GM21737 (cell line): ENCODE data around the gene ARHGEF4.

Experiments
- ATAC-seq: cut with Tn5 transposase; IDR thresholded peaks from one replicate; pipeline ENCODE4 v1.9.1; 2021; ENCODE audit warnings: mild to moderate bottlenecking, moderate library complexity; ENCODE audit not compliant: unreplicated experiment

The ARHGEF4 gene

DNA sequence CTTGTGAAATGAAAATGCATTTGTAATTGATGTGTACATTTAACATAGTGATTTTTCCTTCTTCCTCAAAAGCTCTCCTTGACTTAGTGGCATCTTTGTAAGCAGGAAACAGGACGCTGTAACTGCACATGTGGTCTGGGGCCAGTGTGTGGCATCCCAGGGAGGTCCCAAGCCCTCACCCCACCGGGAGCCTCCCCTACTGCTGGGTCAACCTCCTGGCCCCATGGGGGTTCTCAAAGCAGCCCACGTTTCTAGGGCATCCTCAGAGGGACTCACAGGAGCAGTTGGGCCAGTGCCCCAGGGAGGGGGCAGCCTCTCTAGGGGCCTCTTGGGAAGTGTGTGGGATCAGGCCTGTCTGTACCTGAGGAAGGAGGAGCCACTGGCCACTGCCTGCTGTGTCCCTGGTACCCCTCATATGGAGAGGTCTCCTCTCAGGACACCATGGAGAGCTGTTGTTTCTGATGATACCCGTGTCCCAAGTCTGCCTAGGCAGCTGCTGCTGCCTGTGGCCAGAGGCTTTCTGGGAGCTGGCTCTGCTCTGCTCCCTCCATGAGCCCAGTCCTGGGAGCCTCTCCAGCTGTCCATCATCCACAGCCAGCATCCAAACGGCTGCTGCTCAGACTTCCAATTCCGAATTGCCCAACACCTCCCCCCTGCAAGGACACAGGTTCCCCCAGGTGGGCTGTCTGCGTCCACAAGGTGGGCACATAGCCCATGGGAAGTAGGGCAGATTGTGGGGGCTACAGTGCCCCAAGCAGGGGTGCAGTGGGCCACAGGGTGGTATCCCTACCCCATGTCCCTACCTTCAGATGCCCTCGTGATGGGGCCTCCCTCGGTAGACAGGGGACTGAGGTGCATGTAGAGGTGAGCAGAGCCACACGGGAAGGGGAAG lies 13.4 kb downstream of the ARHGEF4 start:
- no peak for ATAC-seq

DNA sequence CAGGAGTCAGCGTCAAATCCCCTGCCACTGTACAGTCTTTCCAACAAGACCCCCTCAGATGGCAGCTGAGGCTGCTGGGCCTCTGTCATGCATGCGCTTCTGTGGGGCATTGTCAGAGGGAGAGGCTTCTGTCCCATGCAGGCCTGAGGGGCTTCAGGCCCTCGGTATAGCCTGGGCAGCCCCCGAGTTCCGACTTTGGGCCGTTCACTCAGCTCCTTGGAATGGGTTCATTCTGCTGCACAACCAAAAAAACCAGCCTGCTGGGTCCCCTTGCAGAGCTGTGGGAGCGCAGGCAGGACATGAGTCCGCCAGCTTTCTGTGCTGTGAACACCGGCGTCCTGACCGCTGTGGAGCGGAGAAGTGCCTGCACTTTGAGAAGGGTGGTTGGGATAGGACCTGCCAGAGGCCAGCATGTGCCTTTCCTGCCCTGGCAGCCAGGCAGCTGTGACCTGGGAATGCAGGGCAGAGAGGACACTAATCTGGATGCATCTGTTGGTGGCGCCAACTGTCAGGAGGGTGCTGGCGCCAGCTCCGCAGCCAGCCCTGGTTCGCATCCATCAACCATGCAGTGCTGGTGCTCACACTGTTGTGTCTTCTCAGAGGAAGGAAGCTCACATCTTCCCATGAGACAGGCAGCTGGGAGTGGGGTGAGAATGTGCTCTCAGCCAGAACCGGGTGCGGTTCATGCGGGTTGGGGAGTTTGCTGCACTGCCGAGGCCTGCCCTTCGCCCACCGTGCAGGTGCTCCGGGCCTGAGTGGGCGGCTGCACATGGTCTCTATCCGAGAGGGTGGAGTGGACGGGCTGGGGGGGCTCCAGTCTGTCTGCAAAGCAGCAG lies 14.3 kb downstream of the ARHGEF4 start:
- no peak for ATAC-seq

DNA sequence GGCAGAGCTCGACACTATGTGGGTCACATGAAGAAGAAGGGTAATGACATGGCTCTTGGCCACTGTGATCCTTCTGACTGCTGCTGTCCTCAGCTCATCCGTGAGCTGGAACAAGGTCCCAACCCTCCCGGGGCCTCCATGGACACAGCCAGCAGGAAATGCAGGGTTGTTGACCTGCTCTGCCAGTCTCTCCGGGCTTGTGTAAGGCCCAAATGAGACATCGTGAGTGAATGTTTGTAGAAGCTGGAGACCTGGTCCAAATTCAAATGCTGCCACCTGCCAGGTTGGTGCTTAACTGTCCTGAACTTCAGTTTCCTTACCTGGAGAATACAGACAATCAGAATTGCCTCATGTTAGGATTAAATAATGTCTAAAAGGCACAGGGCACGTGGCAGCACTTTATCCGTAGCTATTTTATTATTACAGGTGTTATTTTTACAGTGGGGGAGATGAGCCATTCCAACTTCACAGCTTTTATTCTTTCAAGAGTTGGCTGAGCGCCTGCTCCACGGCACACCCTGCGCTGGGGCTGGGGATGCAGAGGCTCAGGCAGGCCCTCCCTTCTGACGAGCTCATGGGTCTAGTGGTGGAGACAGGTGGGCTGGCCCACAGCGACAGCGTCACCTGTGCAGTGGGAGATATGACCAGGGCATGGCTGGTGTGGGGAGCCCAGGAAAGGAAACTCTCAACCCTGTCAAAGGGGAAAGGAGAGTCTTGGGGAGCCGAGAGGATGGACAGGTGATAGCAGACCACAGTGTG lies 15.1 kb downstream of the ARHGEF4 start:
- ATAC-seq: no peak

DNA sequence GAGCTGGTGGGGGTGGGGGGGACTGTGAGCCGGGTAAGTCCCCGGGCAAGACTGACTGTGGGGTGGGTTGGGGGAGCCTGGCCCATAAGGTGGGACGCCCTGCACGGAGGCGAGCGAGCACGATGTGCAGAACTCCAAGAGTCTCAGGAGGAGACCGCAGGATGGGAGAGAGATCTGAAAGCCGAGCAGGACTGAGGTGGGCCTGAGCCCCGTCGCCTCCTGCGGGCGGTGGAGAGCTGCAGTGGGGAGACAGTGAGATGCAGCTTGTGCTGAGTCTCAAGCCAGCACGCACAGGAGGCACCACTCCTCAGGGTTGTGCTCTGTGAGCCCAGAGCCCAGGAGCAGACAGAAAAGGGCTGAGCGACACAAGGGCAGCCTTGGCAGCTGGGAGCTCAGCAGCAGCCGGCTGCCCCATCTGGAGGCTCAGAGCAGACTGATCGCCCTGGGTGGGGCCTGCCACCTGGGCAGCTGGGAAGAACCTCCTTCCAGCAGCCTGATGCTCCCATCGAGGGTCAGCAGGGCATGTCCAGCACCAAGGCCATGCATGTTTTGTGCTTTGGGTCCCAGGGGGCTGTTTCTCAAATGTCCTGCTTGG lies 15.9 kb downstream of the ARHGEF4 start:
- ATAC-seq: no peak

DNA sequence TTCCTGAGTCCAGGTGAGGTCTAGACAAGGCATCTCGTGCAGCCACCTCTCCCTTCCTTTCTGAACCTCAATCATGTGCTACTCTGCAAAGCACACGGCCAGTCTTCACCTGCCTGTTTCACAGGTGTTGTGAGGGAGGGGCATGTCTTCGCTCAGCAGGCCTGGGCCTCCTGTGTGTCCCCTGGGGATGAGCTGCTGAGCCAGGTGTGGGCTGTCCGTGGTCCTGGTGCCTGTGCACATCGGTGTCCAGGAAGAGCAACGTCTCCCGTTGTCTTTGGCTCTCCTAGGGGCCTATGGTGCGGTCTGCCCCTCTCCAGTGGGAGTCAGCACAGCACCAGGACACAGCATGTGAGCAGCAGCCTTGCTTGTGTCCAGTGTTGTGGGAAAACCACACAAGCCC lies 16.7 kb downstream of the ARHGEF4 start:
- no peak for ATAC-seq

DNA sequence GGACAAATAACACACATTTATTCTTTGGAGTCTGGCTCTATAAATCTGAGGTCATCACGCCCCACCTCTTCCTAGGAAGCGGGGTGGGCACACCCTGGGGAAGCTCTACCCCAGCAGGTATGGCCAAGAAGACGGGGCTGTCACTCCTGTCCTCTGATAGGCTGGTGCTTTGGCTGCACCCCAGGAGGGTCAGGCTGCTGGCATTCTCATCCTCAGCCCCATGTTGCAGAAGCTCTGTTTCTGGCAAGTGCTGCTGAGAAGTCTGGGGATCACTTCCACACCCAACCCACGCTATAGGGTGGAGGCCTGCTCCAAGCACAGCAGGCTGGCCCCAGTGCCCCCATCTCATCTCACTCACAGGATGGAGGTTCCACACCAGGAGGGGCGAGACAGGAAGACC lies 17.6 kb downstream of the ARHGEF4 start:
- no peak for ATAC-seq

DNA sequence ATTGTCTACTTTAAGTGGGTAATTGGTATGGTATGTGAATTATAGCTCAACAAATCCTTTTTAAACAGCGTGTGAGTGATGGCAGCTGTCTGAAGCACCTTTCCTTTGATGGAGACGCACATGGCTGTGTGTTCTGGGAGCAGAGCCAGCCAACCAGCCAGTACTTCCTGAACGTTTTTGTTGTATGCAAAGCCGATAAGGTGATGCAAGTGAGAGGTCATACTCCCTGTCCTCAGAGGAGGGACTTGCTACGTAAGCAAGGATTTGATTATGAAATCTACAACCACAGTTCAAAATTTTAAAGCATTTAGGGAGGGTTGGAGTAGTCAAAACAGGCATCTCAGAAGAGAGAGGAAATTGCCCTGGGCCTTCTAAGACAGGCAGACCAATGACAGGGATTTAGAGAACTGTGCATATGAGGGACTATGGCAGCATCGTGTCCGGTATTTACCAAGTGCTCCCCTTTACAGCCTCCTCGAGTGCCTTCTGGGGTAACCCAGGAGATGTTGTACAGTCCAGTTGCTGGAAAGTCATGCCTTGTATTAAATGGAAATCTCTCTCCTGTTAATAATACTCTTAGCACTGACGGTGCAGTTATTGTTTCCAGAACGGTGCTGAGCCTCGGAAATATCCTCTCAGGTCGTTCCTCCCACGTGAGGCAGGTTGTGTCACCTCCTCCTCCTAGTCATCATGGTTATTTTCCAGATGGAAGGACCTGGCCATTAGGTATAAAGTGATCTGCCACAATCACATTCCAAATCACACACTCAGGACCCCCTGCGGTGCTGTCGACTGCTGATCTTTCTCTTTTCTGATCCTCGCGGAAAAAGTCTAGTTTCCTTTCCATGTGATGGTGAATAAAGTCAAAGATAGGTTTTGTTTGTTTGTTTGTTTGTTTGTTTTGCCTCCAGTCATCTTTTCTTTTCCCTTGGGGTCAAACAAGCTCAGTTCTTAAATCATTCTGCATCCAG lies 28.4 kb downstream of the ARHGEF4 start:
- no peak for ATAC-seq

DNA sequence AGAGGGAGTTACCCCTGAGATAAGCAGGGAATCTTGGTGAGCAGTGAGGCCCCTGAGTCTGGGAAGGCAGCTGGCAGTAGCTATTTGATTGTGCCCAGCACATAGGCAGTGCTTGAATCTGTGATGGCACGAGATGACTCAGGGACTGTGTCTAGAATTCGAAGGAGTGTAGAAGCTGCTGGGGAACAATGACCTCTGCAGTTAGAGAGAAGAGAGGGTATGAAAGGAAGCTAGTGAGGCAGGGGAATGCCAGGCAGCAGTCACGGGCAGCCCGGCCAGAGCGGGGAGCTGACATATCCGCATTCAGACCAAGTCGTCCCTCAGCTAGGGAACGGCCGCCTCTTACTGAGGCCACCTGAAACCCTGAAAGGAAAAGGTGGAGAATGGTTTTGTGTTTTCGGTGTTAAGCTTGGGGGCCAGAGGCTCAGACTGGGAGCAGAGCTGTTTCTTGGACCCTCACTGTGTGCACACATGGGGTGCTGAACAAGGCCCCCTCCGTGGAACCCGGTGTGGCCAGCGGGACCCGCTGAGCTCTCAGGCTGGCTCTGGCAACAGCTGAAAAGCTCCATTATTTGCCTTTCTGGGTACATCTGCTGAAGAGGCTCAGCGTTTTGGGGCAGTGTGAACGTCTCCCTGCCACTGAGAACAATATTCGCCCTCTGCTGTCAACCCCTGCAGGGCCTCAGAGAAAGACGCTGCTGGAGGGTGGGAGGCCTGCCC lies 32.9 kb downstream of the ARHGEF4 start:
- ATAC-seq: no peak

DNA sequence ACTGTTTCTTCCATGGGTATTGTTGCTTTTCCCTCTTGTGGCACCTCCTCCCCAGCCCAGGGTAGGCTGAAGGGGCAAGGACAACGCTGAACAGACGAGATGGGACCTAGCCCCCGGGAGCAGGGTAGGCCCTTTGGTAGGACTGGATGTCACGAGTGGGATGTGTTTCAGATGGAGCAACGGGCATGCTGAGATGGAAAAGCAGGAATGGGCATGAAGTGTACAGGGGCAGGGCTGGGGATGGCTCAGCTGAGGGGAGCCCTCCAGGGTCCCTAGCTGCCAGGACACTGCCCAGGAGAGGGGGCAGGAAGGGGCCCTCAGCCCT lies 33.4 kb downstream of the ARHGEF4 start:
- ATAC-seq: no peak

DNA sequence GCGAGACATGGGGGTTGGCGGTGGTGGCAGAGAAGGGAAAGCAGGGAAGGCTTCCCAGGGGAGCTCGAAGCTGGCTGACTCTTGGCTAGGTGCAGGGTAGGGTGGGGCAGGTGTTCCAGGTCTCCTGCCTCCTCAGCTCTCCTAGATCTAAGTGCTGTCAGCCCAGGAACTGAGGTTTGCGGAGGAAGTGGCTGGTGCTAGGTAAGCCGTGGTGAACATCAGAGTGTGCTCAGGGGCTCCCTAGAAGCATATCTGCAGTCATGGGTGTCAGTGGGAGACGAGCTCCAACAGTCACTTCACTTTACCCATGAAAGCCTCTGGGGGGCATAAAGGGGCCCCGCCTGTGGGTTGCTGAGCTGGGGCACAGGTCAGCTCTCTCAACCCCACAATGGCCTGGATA lies 34.1 kb downstream of the ARHGEF4 start:
- no peak for ATAC-seq

DNA sequence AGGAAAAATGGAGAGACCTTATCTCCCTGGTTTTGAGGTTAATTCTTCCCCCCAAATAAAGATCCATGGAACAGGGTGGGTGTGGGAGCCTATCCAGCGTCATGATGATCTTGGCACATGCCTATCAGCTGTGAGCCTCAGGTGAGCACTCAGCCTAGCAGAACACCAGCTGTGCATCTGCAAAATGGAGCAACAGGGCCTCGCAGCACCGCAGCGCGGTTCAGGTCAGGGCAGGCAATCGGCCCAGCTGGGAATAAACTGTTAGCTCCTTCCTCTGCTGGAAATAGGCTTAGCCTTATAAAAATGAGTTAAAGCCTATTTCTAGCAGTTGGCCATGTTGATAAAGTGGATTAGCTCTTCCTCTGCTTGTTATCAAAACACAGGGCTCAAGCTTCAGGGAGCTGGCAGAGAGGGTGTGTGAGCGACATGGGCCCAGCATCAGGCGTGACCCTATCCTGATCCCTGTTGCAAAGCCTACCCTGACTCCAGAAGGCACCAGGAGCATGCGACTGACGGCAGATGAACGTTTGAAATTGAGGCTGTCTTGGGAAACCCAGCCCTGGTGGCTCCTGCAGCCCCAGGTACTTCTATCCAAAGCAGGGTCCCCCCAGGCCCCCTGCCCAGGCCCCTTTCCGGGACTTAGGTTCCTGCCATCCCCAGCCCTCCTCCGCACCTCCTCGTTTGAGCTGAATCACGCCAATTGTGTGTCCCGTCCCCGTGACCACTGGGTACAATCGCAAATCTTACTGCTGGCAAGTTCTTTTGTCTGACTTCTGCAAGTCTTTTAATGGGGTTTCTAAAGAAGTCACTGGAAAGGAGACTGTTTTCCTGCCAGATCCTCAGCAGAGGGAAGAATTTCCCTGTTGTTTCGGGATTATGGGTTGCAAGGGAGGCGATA lies 35.4 kb downstream of the ARHGEF4 start:
- no peak for ATAC-seq

DNA sequence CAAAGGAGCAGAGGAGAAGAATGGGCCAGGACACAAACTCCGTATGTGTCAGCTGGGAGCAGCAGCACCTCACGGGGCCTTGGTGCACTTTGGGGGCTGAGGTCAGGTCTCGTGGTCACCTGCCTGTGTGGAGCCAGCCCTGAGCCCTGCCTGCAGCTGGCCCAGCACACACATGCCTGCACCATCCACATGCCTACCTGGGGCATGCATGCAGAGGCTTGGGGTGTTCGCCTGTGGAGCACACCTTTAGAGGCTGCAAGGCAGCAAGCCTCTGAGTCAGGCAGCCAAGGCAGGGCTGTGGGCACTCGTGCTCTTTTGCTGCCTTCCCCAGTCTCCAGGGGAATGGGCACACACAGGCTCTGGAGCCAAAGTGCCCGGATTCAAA lies 36.0 kb downstream of the ARHGEF4 start:
- no peak for ATAC-seq

DNA sequence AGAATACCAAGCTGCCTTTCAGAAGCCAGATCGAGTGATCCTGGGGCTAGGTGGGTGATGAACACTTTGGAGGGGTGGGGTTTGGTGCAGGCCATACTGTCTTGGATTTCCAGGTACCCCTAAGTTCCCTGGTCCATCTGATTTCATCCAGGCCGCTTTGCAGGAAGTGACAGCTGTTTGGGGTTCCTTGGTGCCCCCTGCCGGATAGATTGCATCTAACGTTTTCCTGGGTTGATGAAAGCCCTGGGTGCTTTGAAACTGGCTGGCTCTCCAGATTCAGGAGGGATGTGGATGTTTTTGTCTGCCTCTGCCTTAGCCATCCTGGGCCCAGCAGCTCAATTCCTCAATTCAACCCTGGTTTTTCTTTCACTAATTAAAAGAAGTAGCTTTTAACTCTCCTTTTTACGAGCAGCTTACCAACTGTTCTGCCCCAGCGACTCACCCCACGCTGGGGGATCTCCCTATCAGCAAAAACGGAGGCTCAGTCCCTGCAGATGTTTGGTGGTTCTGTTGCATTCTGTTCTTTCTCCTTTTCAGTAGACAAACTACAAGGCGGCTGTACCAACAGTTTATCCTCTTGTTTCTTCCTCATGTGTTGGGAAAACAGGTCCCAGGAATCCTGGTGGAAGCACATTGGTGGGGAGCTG lies 37.1 kb downstream of the ARHGEF4 start:
- ATAC-seq: no peak

DNA sequence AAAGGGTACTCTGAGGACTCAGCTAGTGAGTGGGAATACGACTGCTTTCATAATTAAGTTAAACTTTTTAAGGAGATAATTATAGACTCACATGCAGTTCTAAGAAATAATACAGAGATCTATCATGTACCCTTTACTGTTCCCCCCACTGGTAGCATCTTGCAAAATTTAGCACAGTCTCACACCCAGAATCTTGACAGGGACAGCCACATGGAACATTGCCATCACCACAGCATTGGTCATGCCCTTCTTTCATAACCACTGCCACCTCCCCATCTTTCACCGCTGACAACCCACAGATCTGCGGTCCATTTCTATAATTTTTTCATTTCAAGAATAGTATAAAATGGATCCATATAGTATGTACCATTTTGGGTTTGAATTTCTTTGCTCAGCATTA lies 37.8 kb downstream of the ARHGEF4 start:
- ATAC-seq: no peak

DNA sequence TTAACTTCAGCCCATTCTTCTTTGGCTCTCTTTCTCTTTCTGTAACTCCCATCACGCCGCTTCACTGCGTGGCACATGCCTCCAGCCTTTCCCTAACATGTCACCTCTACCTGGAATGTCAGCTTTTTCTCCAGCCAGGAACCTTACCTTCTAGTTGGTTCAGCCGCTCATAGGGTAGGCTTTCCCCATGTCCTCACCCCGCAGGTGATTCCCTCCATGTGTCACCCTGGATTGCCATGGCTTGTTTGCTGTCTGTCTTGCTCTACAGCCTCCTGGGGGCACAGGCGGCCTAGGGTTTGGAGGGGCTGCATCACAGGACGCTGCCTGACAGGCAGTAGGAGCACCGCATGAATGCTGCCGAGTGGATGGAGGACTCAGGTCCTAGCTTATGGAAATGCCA lies 39.2 kb downstream of the ARHGEF4 start:
- no peak for ATAC-seq

DNA sequence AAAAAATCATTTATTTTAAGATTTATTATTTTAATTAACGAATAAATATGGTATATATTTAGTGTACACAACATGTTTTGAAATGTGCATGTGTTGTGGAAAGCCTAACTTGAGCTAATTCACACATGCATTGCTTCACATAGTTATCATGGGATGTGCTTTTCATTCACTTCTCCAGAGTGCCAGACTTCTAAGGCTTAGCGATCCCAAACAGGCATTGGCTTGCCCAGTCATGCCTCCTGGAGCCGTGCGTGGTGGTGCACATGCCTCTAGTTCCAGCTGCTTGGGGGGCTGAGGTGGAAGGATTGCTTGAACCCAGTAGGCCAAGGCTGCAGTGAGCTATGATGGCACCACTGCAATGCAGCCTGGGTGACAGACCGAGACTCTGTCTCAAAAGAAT lies 40.5 kb downstream of the ARHGEF4 start:
- no peak for ATAC-seq

DNA sequence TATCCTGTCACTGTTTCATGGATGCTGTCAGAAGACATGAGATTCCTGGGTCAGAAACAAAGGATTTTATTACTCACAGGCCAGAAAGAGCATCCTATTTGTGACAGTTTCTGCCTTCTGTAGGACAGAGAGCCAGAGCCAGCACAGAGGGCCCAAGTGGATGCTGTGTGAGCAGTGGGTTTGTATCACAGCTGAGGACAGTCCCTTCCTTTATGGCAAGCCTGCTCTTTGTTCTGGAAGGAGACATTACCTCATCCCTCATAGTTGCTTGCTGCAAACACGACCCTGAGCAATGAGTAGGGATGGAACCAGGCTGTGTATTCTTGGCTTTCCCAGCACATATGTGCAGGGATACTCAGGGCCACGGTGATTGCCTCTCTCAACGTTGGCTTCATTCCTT lies 41.6 kb downstream of the ARHGEF4 start:
- ATAC-seq: no peak

DNA sequence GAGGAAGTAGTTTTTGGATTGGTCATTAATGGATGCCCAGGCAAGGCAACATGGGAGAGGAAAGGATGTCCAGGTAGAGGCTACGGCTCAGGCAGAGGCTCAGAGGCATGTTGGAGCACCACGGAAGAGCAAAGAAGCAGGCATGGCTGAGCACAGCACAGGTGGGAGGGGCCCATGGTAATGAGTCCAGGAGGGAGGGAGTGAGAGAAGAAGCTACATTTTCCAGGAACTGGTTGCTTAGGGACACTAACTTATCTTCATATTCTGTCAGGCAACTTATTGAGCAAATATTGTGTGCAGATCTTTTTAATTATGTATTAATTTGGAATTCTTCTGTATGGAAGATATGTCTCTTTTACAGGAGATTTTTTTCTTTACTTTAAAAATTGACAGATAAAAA lies 42.2 kb downstream of the ARHGEF4 start:
- no peak for ATAC-seq
